Astrocyte (in vitro differentiated cells and primary cell): ENCODE measurements around the gene ILF3. TPM values are rescaled to one million over a fixed set of nuclear protein-coding genes. Genes with fewer than 3 reads are reported as not detected.

Experiments
- DNase-seq: peaks from one replicate; pipeline ENCODE4 v3.0.0-alpha.2; 2010; ENCODE audit warnings: low read depth
- FAIRE-seq: peaks from 2 replicates; lab custom pipeline; 2011; peaks lifted over from hg19 to GRCh38; lab: Jason Lieb, UNC
- H2AFZ ChIP-seq: 2 replicates; pipeline ENCODE4 v1.6.0; 2012; ENCODE audit warnings: low read depth, low read length, inconsistent platforms
- H3K27ac ChIP-seq: 2 replicates; pipeline ENCODE4 v1.5.1; 2011; ENCODE audit warnings: low read depth, low read length, inconsistent platforms
- H3K27me3 ChIP-seq: 2 replicates; pipeline ENCODE4 v1.6.0; 2011; ENCODE audit warnings: low read length, inconsistent platforms; ENCODE audit not compliant: insufficient read depth
- H3K36me3 ChIP-seq: 2 replicates; pipeline ENCODE4 v1.5.1; 2011; ENCODE audit warnings: low read length, inconsistent platforms; ENCODE audit not compliant: insufficient read depth
- H3K4me1 ChIP-seq: 2 replicates; pipeline ENCODE4 v1.5.1; 2011; ENCODE audit warnings: low read length, inconsistent platforms; ENCODE audit not compliant: insufficient read depth
- H3K4me2 ChIP-seq: 2 replicates; pipeline ENCODE4 v1.6.0; 2012; ENCODE audit warnings: low read length, inconsistent platforms
- H3K4me3 ChIP-seq: 2 replicates; pipeline ENCODE4 v1.5.1; 2011; ENCODE audit warnings: low read depth, mild to moderate bottlenecking, low read length, inconsistent platforms; ENCODE audit not compliant: insufficient read depth
- H3K79me2 ChIP-seq: 2 replicates; pipeline ENCODE4 v1.6.0; 2012; ENCODE audit warnings: mild to moderate bottlenecking, low read length, inconsistent platforms; ENCODE audit not compliant: insufficient read depth
- H3K9ac ChIP-seq: 2 replicates; pipeline ENCODE4 v1.6.0; 2012; ENCODE audit warnings: mild to moderate bottlenecking, low read length, inconsistent platforms
- H3K9me3 ChIP-seq: 2 replicates; pipeline ENCODE4 v1.5.1; 2012; ENCODE audit warnings: low read depth, mild to moderate bottlenecking, low read length, inconsistent platforms; ENCODE audit not compliant: insufficient read depth
- H4K20me1 ChIP-seq: 2 replicates; pipeline ENCODE4 v1.6.0; 2012; ENCODE audit warnings: low read length, inconsistent platforms; ENCODE audit not compliant: insufficient read depth
- H3K27ac Mint-ChIP-seq: one replicate; pipeline ENCODE4 v1.8.0; 2021; ENCODE audit warnings: mild to moderate bottlenecking, mixed read lengths; ENCODE audit not compliant: unreplicated experiment
- H3K27me3 Mint-ChIP-seq: one replicate; pipeline ENCODE4 v1.8.0; 2021; ENCODE audit warnings: low read depth, mixed read lengths; ENCODE audit not compliant: unreplicated experiment
- H3K36me3 Mint-ChIP-seq: one replicate; pipeline ENCODE4 v1.8.0; 2021; ENCODE audit warnings: low read depth, mixed read lengths; ENCODE audit not compliant: unreplicated experiment
- H3K4me1 Mint-ChIP-seq: one replicate; pipeline ENCODE4 v1.8.0; 2021; ENCODE audit warnings: low read depth, mixed read lengths; ENCODE audit not compliant: unreplicated experiment
- H3K4me3 Mint-ChIP-seq: one replicate; pipeline ENCODE4 v1.8.0; 2021; ENCODE audit warnings: mild to moderate bottlenecking, moderate library complexity, mixed read lengths; ENCODE audit not compliant: unreplicated experiment
- H3K9me3 Mint-ChIP-seq: one replicate; pipeline ENCODE4 v1.8.0; 2021; ENCODE audit warnings: mild to moderate bottlenecking, mixed read lengths; ENCODE audit not compliant: unreplicated experiment
- CTCF ChIP-seq: IDR thresholded peaks from 2 replicates; pipeline ENCODE4 v1.5.1; 2011; ENCODE audit warnings: low read depth, mild to moderate bottlenecking, inconsistent platforms, low read length, moderate library complexity; ENCODE audit not compliant: insufficient read depth
- EZH2 ChIP-seq: IDR thresholded peaks from 2 replicates; pipeline ENCODE4 v1.6.1; 2012; ENCODE audit warnings: mild to moderate bottlenecking, low read length, inconsistent platforms; ENCODE audit not compliant: insufficient read depth
- total RNA-seq: library from RNA; stranded (reverse); gene quantifications from 2 replicates; pipeline ENCODE4 v1.2.1, GENCODE V29; 2021

Gene ILF3
- total RNA-seq, 1 donor from 2014 or later, result 244 TPM

- Histone ChIP-seq H3K9ac (no peak overlapping the region), H3K4me3 (no peak overlapping the region), H4K20me1 (peaks cover 10% of the 10 kb centered on the region), H3K27me3 (no peaks in the 10 kb centered on the region), H3K36me3 (peaks cover 11% of the 10 kb centered on the region), H3K9me3 (no peaks in the 10 kb centered on the region), H3K4me1 (peaks cover 12% of the 10 kb centered on the region), H3K4me2 (peak overlapping the region; percentile 4), H2AFZ (no peak overlapping the region), H3K27ac (no peak overlapping the region), H3K79me2 (no peaks in the 10 kb centered on the region)
- Mint-ChIP-seq H3K9me3 (peaks cover 1% of the 10 kb centered on the region), H3K27me3 (no peaks in the 10 kb centered on the region), H3K4me3 (no peak overlapping the region), H3K4me1 (peaks cover 8% of the 10 kb centered on the region), H3K27ac (no peak overlapping the region), H3K36me3 (peaks cover 2% of the 10 kb centered on the region)
- DNase-seq (peak; percentile 31), FAIRE-seq (no peak)
- peak; percentile 73 for TF ChIP-seq CTCF
- no peak for TF ChIP-seq EZH2
Measured at GRCh38 chr19:10644260-10645007, 9.7 kb upstream of the ILF3 start.

GRCh38 chr19:10646456-10647159, 7.5 kb upstream of the ILF3 start:
- H4K20me1 ChIP-seq, result peaks cover 10% of the 10 kb centered on the region
- TF ChIP-seq CTCF (no peak), EZH2 (no peak)
- peaks cover 8% of the 10 kb centered on the region for H3K4me1 Mint-ChIP-seq
- H3K9ac ChIP-seq, result no peak overlapping the region
- H3K27me3 Mint-ChIP-seq, result no peaks in the 10 kb centered on the region
- peak overlapping the region; percentile 26 for H3K27ac Mint-ChIP-seq
- H3K27me3 ChIP-seq, result no peaks in the 10 kb centered on the region
- peaks cover 7% of the 10 kb centered on the region for H3K36me3 ChIP-seq
- H3K27ac ChIP-seq, result no peak overlapping the region
- no peaks in the 10 kb centered on the region for H3K9me3 ChIP-seq
- peaks cover 2% of the 10 kb centered on the region for H3K36me3 Mint-ChIP-seq
- no peaks in the 10 kb centered on the region for H3K79me2 ChIP-seq
- H3K4me3 ChIP-seq, result no peak overlapping the region
- no peak overlapping the region for H2AFZ ChIP-seq
- no peak overlapping the region for H3K4me3 Mint-ChIP-seq
- DNase-seq, result no peak
- H3K4me1 ChIP-seq, result peaks cover 12% of the 10 kb centered on the region
- H3K4me2 ChIP-seq, result no peak overlapping the region
- FAIRE-seq, result no peak
- peaks cover 1% of the 10 kb centered on the region for H3K9me3 Mint-ChIP-seq
